ENCODE measurements around the gene RSL24D1. TPM values are rescaled to one million over a fixed set of nuclear protein-coding genes. Genes with fewer than 3 reads are reported as not detected.

The RSL24D1 gene
- total RNA-seq, 4 donors from 2014 or later: 50.1 to 103 (median 83.9) TPM

- H3K9me3 ChIP-seq: no peaks in the 10 kb centered on the region
- H3K27me3 ChIP-seq: no peaks in the 10 kb centered on the region
- peak overlapping the region; percentile 30 to 52 (median 47) for H3K27ac ChIP-seq
- WGBS, 2 donors (ENCODE audit: low coverage in 1 of 2): 67 to 90% methylated on average over 2 to 3 of the region's 6 CpGs
- peak; percentile 80 for ATAC-seq
- H3K4me3 ChIP-seq: no peak overlapping the region
- H3K36me3 ChIP-seq: peaks cover 0 to 54% of the 10 kb centered on the region in 2 donors
- TF ChIP-seq EP300 (IDR thresholded peaks at IDR 0.05): no peak
- peak; percentile 47 for TF ChIP-seq POLR2AphosphoS5 (IDR thresholded peaks at IDR 0.05)
- peaks cover 0 to 11% (median 0%) of the 10 kb centered on the region in 3 donors for H3K4me1 ChIP-seq
Measured at GRCh38 chr15:55221090-55222011, 24.6 kb upstream of the RSL24D1 start.

GRCh38 chr15:55220606-55221005, 23.9 kb upstream of the RSL24D1 start:
- H3K36me3 ChIP-seq: peaks cover 0 to 46% of the 10 kb centered on the region in 2 donors
- H3K4me3 ChIP-seq: no peak overlapping the region
- H3K9me3 ChIP-seq: no peaks in the 10 kb centered on the region
- ATAC-seq: no peak
- H3K27me3 ChIP-seq: no peaks in the 10 kb centered on the region
- H3K4me1 ChIP-seq: peaks cover 0 to 11% (median 0%) of the 10 kb centered on the region in 3 donors
- H3K27ac ChIP-seq: peak overlapping the region; percentile 30 to 52 (median 47)
- TF ChIP-seq POLR2A (IDR thresholded peaks at IDR 0.05): no peak
- no peak for TF ChIP-seq POLR2AphosphoS5 (IDR thresholded peaks at IDR 0.05)
- no peak for TF ChIP-seq CTCF (IDR thresholded peaks at IDR 0.05)
- no peak for TF ChIP-seq EP300 (IDR thresholded peaks at IDR 0.05)

- TF ChIP-seq POLR2AphosphoS5 (IDR thresholded peaks at IDR 0.05): no peak
- TF ChIP-seq CTCF (IDR thresholded peaks at IDR 0.05): no peak
- no peak for TF ChIP-seq POLR2A (IDR thresholded peaks at IDR 0.05)
- no peak for TF ChIP-seq EP300 (IDR thresholded peaks at IDR 0.05)
- 55 to 60% methylated on average over 2 of the region's 2 CpGs for WGBS, 2 donors (ENCODE audit: low coverage in 1 of 2)
- Histone ChIP-seq H3K9me3 (no peaks in the 10 kb centered on the region), H3K36me3 (peaks cover 0 to 26% of the 10 kb centered on the region in 2 donors), H3K27me3 (no peaks in the 10 kb centered on the region), H3K4me1 (peaks cover 0 to 11% (median 0%) of the 10 kb centered on the region in 3 donors), H3K27ac (peak overlapping the region in 3 of 4 donors; percentile 32 to 43 (median 41)), H3K4me3 (no peak overlapping the region)
- ATAC-seq: no peak
Measured at GRCh38 chr15:55218056-55218455, 21.3 kb upstream of the RSL24D1 start.

- no peaks in the 10 kb centered on the region for H3K4me1 ChIP-seq
- ATAC-seq: no peak
- no peaks in the 10 kb centered on the region for H3K9me3 ChIP-seq
- 92 to 97% methylated on average over 3 to 4 of the region's 4 CpGs for WGBS, 2 donors (ENCODE audit: low coverage in 1 of 2)
- no peak for TF ChIP-seq POLR2AphosphoS5 (IDR thresholded peaks at IDR 0.05)
- TF ChIP-seq CTCF (IDR thresholded peaks at IDR 0.05): no peak
- no peak for TF ChIP-seq POLR2A (IDR thresholded peaks at IDR 0.05)
- no peak for TF ChIP-seq EP300 (IDR thresholded peaks at IDR 0.05)
- peaks cover 0 to 14% of the 10 kb centered on the region in 2 donors for H3K36me3 ChIP-seq
- H3K27me3 ChIP-seq: no peaks in the 10 kb centered on the region
- H3K27ac ChIP-seq: no peak overlapping the region
- H3K4me3 ChIP-seq: no peak overlapping the region
Measured at GRCh38 chr15:55204464-55204863, 7.7 kb upstream of the RSL24D1 start.

GRCh38 chr15:55202206-55202605, 5.5 kb upstream of the RSL24D1 start:
- Histone ChIP-seq H3K9me3 (no peaks in the 10 kb centered on the region), H3K36me3 (peaks cover 0 to 14% of the 10 kb centered on the region in 2 donors), H3K27me3 (no peaks in the 10 kb centered on the region), H3K27ac (no peak overlapping the region), H3K4me3 (no peak overlapping the region), H3K4me1 (peaks cover 0 to 8% (median 4%) of the 10 kb centered on the region in 3 donors)
- TF ChIP-seq EP300 (IDR thresholded peaks at IDR 0.05) (no peak), POLR2AphosphoS5 (IDR thresholded peaks at IDR 0.05) (no peak), POLR2A (IDR thresholded peaks at IDR 0.05) (no peak), CTCF (IDR thresholded peaks at IDR 0.05) (no peak)
- 100% methylated on average over 1 of the region's 1 CpG; no CpG with 5 or more reads in 1 of the 2 donors for WGBS, 2 donors (ENCODE audit: low coverage in 1 of 2)
- no peak for ATAC-seq
